ENCODE measurements around the gene SLC35F1. TPM values are rescaled to one million over a fixed set of nuclear protein-coding genes. Genes with fewer than 3 reads are reported as not detected.

Gene SLC35F1
- total RNA-seq, 4 donors from 2014 or later: 5.4 to 8.1 (median 6.5) TPM

DNA sequence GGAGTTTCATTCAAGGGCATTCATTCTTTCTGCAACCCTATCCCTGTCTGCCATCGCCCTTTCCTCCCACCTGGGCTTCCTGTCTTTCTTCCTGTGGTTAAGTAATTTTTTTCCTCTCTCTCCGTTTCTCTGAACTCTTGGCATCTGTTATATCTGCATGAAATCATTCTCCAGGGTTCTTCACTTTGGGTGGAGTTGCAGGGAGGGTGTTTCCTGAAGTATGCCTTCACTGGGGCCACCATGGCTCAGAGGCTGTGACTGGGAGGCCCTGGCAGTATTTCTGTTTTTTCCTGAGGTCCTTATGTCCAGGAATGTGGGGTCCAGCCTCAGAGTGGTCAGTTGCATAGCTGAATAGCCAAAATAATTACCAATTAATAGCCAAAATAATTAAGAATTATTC, 137.2 kb downstream of the SLC35F1 start:
- TF ChIP-seq EP300 (IDR thresholded peaks at IDR 0.05) (no peak), POLR2AphosphoS5 (IDR thresholded peaks at IDR 0.05) (no peak), POLR2A (IDR thresholded peaks at IDR 0.05; ENCODE audit: low read depth) (no peak)
- TF ChIP-seq, protein P1, sequence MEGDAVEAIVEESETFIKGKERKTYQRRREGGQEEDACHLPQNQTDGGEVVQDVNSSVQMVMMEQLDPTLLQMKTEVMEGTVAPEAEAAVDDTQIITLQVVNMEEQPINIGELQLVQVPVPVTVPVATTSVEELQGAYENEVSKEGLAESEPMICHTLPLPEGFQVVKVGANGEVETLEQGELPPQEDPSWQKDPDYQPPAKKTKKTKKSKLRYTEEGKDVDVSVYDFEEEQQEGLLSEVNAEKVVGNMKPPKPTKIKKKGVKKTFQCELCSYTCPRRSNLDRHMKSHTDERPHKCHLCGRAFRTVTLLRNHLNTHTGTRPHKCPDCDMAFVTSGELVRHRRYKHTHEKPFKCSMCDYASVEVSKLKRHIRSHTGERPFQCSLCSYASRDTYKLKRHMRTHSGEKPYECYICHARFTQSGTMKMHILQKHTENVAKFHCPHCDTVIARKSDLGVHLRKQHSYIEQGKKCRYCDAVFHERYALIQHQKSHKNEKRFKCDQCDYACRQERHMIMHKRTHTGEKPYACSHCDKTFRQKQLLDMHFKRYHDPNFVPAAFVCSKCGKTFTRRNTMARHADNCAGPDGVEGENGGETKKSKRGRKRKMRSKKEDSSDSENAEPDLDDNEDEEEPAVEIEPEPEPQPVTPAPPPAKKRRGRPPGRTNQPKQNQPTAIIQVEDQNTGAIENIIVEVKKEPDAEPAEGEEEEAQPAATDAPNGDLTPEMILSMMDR (IDR thresholded peaks at IDR 0.05): no peak

GRCh38 chr6:118054082-118054481, 147.0 kb downstream of the SLC35F1 start:
- no peak for DNase-seq (ENCODE audit: extremely low spot score)
- no peak overlapping the region for H3K27ac ChIP-seq (replicated peaks in 1 of 4)
- no peak for TF ChIP-seq EP300 (IDR thresholded peaks at IDR 0.05)
- no peak for TF ChIP-seq POLR2A (IDR thresholded peaks at IDR 0.05; ENCODE audit: low read depth)
- no peak for TF ChIP-seq POLR2AphosphoS5 (IDR thresholded peaks at IDR 0.05)
- TF ChIP-seq, protein P1 (IDR thresholded peaks at IDR 0.05): no peak
- no peaks in the 10 kb centered on the region for H3K36me3 ChIP-seq
- intact Hi-C loops (cut with DNase I): no loop called here
- H3K9me3 ChIP-seq: no peaks in the 10 kb centered on the region
- H3K4me1 ChIP-seq: no peaks in the 10 kb centered on the region
- H3K27me3 ChIP-seq: no peaks in the 10 kb centered on the region
- WGBS: 65% methylated on average over 1 of the region's 1 CpG
- H3K4me3 ChIP-seq: no peak overlapping the region

More for the DNA sequence above, 137.2 kb downstream of the SLC35F1 start:
- Histone ChIP-seq H3K4me1 (no peaks in the 10 kb centered on the region), H3K4me3 (no peak overlapping the region), H3K27ac (replicated peaks in 1 of 4) (no peak overlapping the region), H3K9me3 (no peaks in the 10 kb centered on the region), H3K36me3 (no peaks in the 10 kb centered on the region), H3K27me3 (no peaks in the 10 kb centered on the region)
- WGBS: 37% methylated on average over 2 of the region's 2 CpGs
- DNase-seq (ENCODE audit: extremely low spot score): no peak
- intact Hi-C loops (cut with DNase I): no loop called here

GRCh38 chr6:118061666-118062065, 154.6 kb downstream of the SLC35F1 start:
- intact Hi-C loops (cut with DNase I): no loop called here
- H3K36me3 ChIP-seq: no peaks in the 10 kb centered on the region
- H3K4me1 ChIP-seq: no peaks in the 10 kb centered on the region
- TF ChIP-seq POLR2AphosphoS5 (IDR thresholded peaks at IDR 0.05) (no peak), EP300 (IDR thresholded peaks at IDR 0.05) (no peak), POLR2A (IDR thresholded peaks at IDR 0.05; ENCODE audit: low read depth) (no peak)
- TF ChIP-seq, protein P1 (IDR thresholded peaks at IDR 0.05): no peak
- no peak for DNase-seq (ENCODE audit: extremely low spot score)
- H3K9me3 ChIP-seq: no peaks in the 10 kb centered on the region
- H3K27me3 ChIP-seq: no peaks in the 10 kb centered on the region
- H3K4me3 ChIP-seq: no peak overlapping the region
- WGBS: 93% methylated on average over 8 of the region's 8 CpGs
- H3K27ac ChIP-seq (replicated peaks in 1 of 4): no peak overlapping the region

GRCh38 chr6:118080547-118080946, 173.5 kb downstream of the SLC35F1 start:
- H3K4me1 ChIP-seq: no peaks in the 10 kb centered on the region
- intact Hi-C loops (cut with DNase I): no loop called here
- H3K9me3 ChIP-seq: no peaks in the 10 kb centered on the region
- H3K27ac ChIP-seq (replicated peaks in 1 of 4): no peak overlapping the region
- DNase-seq (ENCODE audit: extremely low spot score): no peak
- no peak overlapping the region for H3K4me3 ChIP-seq
- TF ChIP-seq, protein P1 (IDR thresholded peaks at IDR 0.05): no peak
- TF ChIP-seq POLR2A (IDR thresholded peaks at IDR 0.05; ENCODE audit: low read depth) (no peak), POLR2AphosphoS5 (IDR thresholded peaks at IDR 0.05) (no peak), EP300 (IDR thresholded peaks at IDR 0.05) (no peak)
- H3K27me3 ChIP-seq: no peaks in the 10 kb centered on the region
- 54% methylated on average over 2 of the region's 2 CpGs for WGBS
- H3K36me3 ChIP-seq: no peaks in the 10 kb centered on the region

DNA sequence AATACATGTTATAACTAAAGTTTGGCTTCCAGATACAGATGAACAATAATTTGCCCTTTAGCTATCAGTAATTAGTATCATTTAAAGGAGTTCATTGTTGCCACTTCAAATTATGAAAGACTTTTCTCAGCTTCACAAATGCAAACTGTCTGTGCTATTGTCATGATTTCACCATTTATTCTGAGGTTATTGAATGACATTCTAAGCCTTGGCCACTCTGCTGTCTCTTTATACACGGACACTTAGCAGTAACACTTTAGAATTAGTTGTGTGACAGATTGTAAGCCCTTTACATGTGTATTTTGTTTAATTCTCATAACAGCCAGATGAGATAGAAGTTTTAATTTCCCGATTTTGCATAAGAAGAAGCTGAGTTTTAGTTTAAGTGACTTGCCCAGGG, 176.6 kb downstream of the SLC35F1 start:
- no peak for DNase-seq (ENCODE audit: extremely low spot score)
- no peaks in the 10 kb centered on the region for H3K4me1 ChIP-seq
- intact Hi-C loops (cut with DNase I): no loop called here
- no peak overlapping the region for H3K27ac ChIP-seq (replicated peaks in 1 of 4)
- H3K27me3 ChIP-seq: no peaks in the 10 kb centered on the region
- TF ChIP-seq POLR2A (IDR thresholded peaks at IDR 0.05; ENCODE audit: low read depth) (no peak), POLR2AphosphoS5 (IDR thresholded peaks at IDR 0.05) (no peak), EP300 (IDR thresholded peaks at IDR 0.05) (no peak)
- TF ChIP-seq, protein P1 (IDR thresholded peaks at IDR 0.05): no peak
- WGBS: 61% methylated on average over 2 of the region's 2 CpGs
- no peaks in the 10 kb centered on the region for H3K9me3 ChIP-seq
- H3K36me3 ChIP-seq: no peaks in the 10 kb centered on the region
- H3K4me3 ChIP-seq: no peak overlapping the region

Measured in esophagus muscularis mucosa (tissue), 4 donors.